IMR-90 (cell line): Measurements from ENCODE around the gene EYS. TPM values are rescaled to one million over a fixed set of nuclear protein-coding genes. Genes with fewer than 3 reads are reported as not detected.

ENCODE experiments used
- ATAC-seq: fragments of 200-7000 bp; cut with Tn5 transposase; 2 replicates; pipeline ENCODE4 v1.9.1; 2020; ENCODE audit warnings: low read depth, mild to moderate bottlenecking, moderate library complexity
- BruUV-seq: library from RNA; stranded (reverse); fragments of 400-500 nt; replicated peaks from 2 replicates; lab custom pipeline; 2021; lab: Mats Ljungman, UMichigan
- CTCF ChIA-PET: fragments of 300-600 bp; formaldehyde crosslinking; extraction: SDS; loops from one replicate; lab custom pipeline; 2021; ENCODE audit warnings: antibody characterized with exemption; lab: Yijun Ruan, JAX
- POLR2A ChIA-PET: fragments of 300-600 bp; sonication (Branson Sonifier 250); formaldehyde crosslinking; loops from one replicate; lab custom pipeline; 2022; ENCODE audit warnings: antibody characterized with exemption; ENCODE audit not compliant: unreplicated experiment; lab: Charles Lee
- DNase-seq: peaks from one replicate; pipeline ENCODE4 v3.0.0; 2013
- H2AFZ ChIP-seq: replicated peaks from 2 replicates; pipeline ENCODE3; 2013; ENCODE audit warnings: low read length, mild to moderate bottlenecking; ENCODE audit not compliant: poor library complexity
- H2AK5ac ChIP-seq: 2 replicates; pipeline ENCODE4 v1.6.1; 2013; ENCODE audit warnings: low read depth, low read length, inconsistent platforms
- H2AK9ac ChIP-seq: replicated peaks from 2 replicates; pipeline ENCODE3; 2013; ENCODE audit warnings: mild to moderate bottlenecking, low read depth, low read length, moderate library complexity; ENCODE audit not compliant: poor library complexity
- H2BK120ac ChIP-seq: 2 replicates; pipeline ENCODE4 v1.6.1; 2013; ENCODE audit warnings: low read depth, low read length, inconsistent platforms
- H2BK15ac ChIP-seq: 3 replicates; pipeline ENCODE4 v1.6.1; 2013; ENCODE audit warnings: low read depth, low read length, inconsistent platforms
- H2BK20ac ChIP-seq: 2 replicates; pipeline ENCODE4 v1.6.1; 2013; ENCODE audit warnings: low read depth, mild to moderate bottlenecking, inconsistent platforms, low read length, moderate library complexity
- H2BK5ac ChIP-seq: 2 replicates; pipeline ENCODE4 v1.6.1; 2013; ENCODE audit warnings: mild to moderate bottlenecking, low read depth, low read length, inconsistent platforms; ENCODE audit not compliant: poor library complexity, severe bottlenecking
- H3K14ac ChIP-seq: replicated peaks from 2 replicates; pipeline ENCODE4 v1.6.1; 2013; ENCODE audit warnings: low read depth, low read length, inconsistent platforms
- H3K18ac ChIP-seq: 2 replicates; pipeline ENCODE4 v1.6.1; 2013; ENCODE audit warnings: low read depth, low read length, control low read depth
- H3K23ac ChIP-seq: 2 replicates; pipeline ENCODE4 v1.6.1; 2013; ENCODE audit warnings: low read depth, low read length, inconsistent platforms
- H3K27ac ChIP-seq: 2 replicates; pipeline ENCODE4 v1.5.1; 2013; ENCODE audit warnings: mild to moderate bottlenecking, control low read depth, low read length; ENCODE audit not compliant: insufficient read depth
- H3K27me3 ChIP-seq: 2 replicates; pipeline ENCODE4 v1.6.1; 2013; ENCODE audit warnings: low read length; ENCODE audit not compliant: control insufficient read depth, insufficient read depth
- H3K36me3 ChIP-seq: 2 replicates; pipeline ENCODE4 v1.6.1; 2013; ENCODE audit warnings: low read length, mixed read lengths; ENCODE audit not compliant: control insufficient read depth, insufficient read depth
- H3K4ac ChIP-seq: 2 replicates; pipeline ENCODE4 v1.6.1; 2013; ENCODE audit warnings: low read depth, low read length, inconsistent platforms
- H3K4me1 ChIP-seq: 2 replicates; pipeline ENCODE4 v1.6.1; 2013; ENCODE audit warnings: low read length, mixed read lengths; ENCODE audit not compliant: control insufficient read depth, insufficient read depth
- H3K4me2 ChIP-seq: 2 replicates; pipeline ENCODE4 v1.6.1; 2013; ENCODE audit warnings: low read depth, mild to moderate bottlenecking, control low read depth, low read length, moderate library complexity
- H3K4me3 ChIP-seq: 2 replicates; pipeline ENCODE4 v1.5.1; 2013; ENCODE audit warnings: low read depth, mild to moderate bottlenecking, control low read depth, low read length, moderate library complexity; ENCODE audit not compliant: insufficient read depth
- H3K56ac ChIP-seq: 2 replicates; pipeline ENCODE4 v1.6.1; 2013; ENCODE audit warnings: low read length, inconsistent platforms; ENCODE audit not compliant: insufficient read depth; ENCODE audit errors: extremely low read depth
- H3K79me1 ChIP-seq, 2 experiments: 2 replicates each; pipeline ENCODE4 v1.6.1; 2013; ENCODE audit warnings: low read length in 2 of 2, inconsistent platforms in 1 of 2, low read depth in 1 of 2
- H3K9ac ChIP-seq: 2 replicates; pipeline ENCODE4 v1.6.1; 2013; ENCODE audit warnings: low read depth, low read length, control low read depth
- H3K9me1 ChIP-seq: 2 replicates; pipeline ENCODE4 v1.6.1; 2013; ENCODE audit warnings: low read length, inconsistent platforms; ENCODE audit not compliant: insufficient read depth
- H3K9me3 ChIP-seq: 2 replicates; pipeline ENCODE4 v1.6.1; 2013; ENCODE audit warnings: low read length; ENCODE audit not compliant: control insufficient read depth, insufficient read depth
- H4K20me1 ChIP-seq: 2 replicates; pipeline ENCODE4 v1.6.1; 2013; ENCODE audit warnings: low read length, inconsistent platforms; ENCODE audit not compliant: insufficient read depth
- H4K5ac ChIP-seq: 2 replicates; pipeline ENCODE4 v1.6.1; 2013; ENCODE audit warnings: mild to moderate bottlenecking, low read depth, low read length, control low read depth
- H4K8ac ChIP-seq, 2 experiments: 2 replicates each; pipeline ENCODE4 v1.6.1; 2013; ENCODE audit warnings: low read depth in 2 of 2, low read length in 2 of 2, control low read depth in 1 of 2, inconsistent platforms in 1 of 2
- H4K91ac ChIP-seq: 2 replicates; pipeline ENCODE4 v1.6.1; 2013; ENCODE audit warnings: low read depth, low read length, inconsistent platforms; ENCODE audit not compliant: insufficient read depth
- BHLHE40 ChIP-seq: fragments of 150-350 bp; IDR thresholded peaks from 2 replicates; pipeline ENCODE4 v1.6.1; 2016; ENCODE audit warnings: mild to moderate bottlenecking, low read depth, low read length
- FOS ChIP-seq: fragments of 150-350 bp; IDR thresholded peaks from 2 replicates; pipeline ENCODE4 v1.6.1; 2016; ENCODE audit warnings: low read depth, low read length
- MAFK ChIP-seq: IDR thresholded peaks from 2 replicates; pipeline ENCODE4 v1.6.1; 2012; ENCODE audit warnings: low read depth, low read length, improper control_type of control experiment
- MAZ ChIP-seq: IDR thresholded peaks from 2 replicates; pipeline ENCODE4 v1.6.1; 2012; ENCODE audit warnings: low read depth, mild to moderate bottlenecking, low read length, improper control_type of control experiment, moderate library complexity, borderline replicate concordance
- MXI1 ChIP-seq: IDR thresholded peaks from 2 replicates; pipeline ENCODE4 v1.6.1; 2012; ENCODE audit warnings: low read depth, mild to moderate bottlenecking, low read length, moderate library complexity, borderline replicate concordance
- NFE2L2 ChIP-seq: fragments of 150-350 bp; IDR thresholded peaks from 2 replicates; pipeline ENCODE4 v1.6.1; 2016; ENCODE audit warnings: low read depth, mild to moderate bottlenecking, low read length
- POLR2A ChIP-seq: IDR thresholded peaks from 2 replicates; pipeline ENCODE4 v1.6.1; 2012; ENCODE audit warnings: mild to moderate bottlenecking, low read depth, low read length
- RAD21 ChIP-seq: IDR thresholded peaks from 2 replicates; pipeline ENCODE4 v1.6.1; 2012; ENCODE audit warnings: low read length, improper control_type of control experiment
- RCOR1 ChIP-seq: IDR thresholded peaks from 2 replicates; pipeline ENCODE4 v1.6.1; 2012; ENCODE audit warnings: mild to moderate bottlenecking, low read length, improper control_type of control experiment; ENCODE audit not compliant: insufficient replicate concordance
- WGBS, 2 experiments: methylation state at CpG; one replicate each; pipeline versions ENCODE4 v1.1.5 to v1.1.7; 2013; ENCODE audit warnings: missing lambda C conversion rate in 2 of 2; ENCODE audit not compliant: insufficient read length in 1 of 2; ENCODE audit errors: extremely low coverage in 2 of 2; 5-methylcytosine and 5-hydroxymethylcytosine counted together
- dilution Hi-C: fragments of 300-500 bp; cut with HindIII; formaldehyde crosslinking; loops from one replicate; pipeline ENCODE4 v1.14.3; 2018; ENCODE audit warnings: low sequenced_read_pairs; ENCODE audit not compliant: unreplicated experiment
- in situ Hi-C: fragments of 300-500 bp; cut with MboI; formaldehyde crosslinking; loops from 3 replicates; pipeline ENCODE4 v1.14.3; 2019; ENCODE audit warnings: low sequenced_read_pairs, inconsistent platforms, mixed read lengths
- intact Hi-C: fragments of 100-400 bp; cut with micrococcal nuclease; formaldehyde crosslinking; loops from 2 replicates; pipeline ENCODE4 v1.10.0; 2022
- polyA plus RNA-seq, 3 experiments: library from polyadenylated mRNA; depleted of rRNA; stranded (reverse); fragments of >200 nt; gene quantifications; 2 replicates each; pipeline ENCODE4 v1.2.3, GENCODE V29; 2012; ENCODE audit warnings: low replicate concordance in 1 of 3
- total RNA-seq: library from RNA; depleted of rRNA; stranded (reverse); fragments of >200 nt; gene quantifications from 2 replicates; pipeline ENCODE4 v1.2.3, GENCODE V29; 2012
- TF ChIP-seq, protein P1 (sequence below): fragments of 150-350 bp; IDR thresholded peaks from 2 replicates; pipeline ENCODE4 v1.6.1; 2016; ENCODE audit warnings: low read depth, mild to moderate bottlenecking, low read length, moderate library complexity, borderline replicate concordance
- TF ChIP-seq, protein P2 (sequence below): conservative IDR thresholded peaks from 2 replicates; pipeline ENCODE4 v1.5.1; 2012; ENCODE audit warnings: mild to moderate bottlenecking, low read depth, low read length, improper control_type of control experiment

Gene EYS
- total and polyA plus RNA-seq, 2 of the 4 experiments (the other 2 are of a cell fraction): under 0.01 TPM; not detected in 1

DNA sequence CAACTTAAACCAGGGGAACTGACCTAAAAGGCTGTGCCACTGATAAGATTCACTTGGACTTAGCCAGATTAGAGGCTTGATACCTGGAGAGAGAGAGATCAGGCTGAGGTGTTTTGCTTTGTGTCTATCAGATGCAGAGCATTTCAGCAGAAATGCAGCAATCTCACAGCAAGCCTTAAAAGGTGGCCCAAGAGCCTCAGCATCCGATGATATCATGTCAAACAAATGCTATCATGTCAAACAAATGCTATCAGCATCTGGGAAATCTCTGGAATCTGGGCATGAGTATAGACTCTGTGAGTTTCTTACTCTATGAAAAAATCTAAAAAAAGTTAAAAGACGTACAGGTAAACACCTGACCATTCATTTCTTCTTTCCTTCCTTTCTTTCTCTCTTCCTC is 718.9 kb downstream of the EYS start:
- Histone ChIP-seq H3K4me2 (no peak overlapping the region), H3K4me3 (no peak overlapping the region), H2BK20ac (no peak overlapping the region), H3K23ac (no peak overlapping the region), H4K20me1 (no peaks in the 10 kb centered on the region), H3K79me1 (no peaks in the 10 kb centered on the region), H3K27me3 (no peaks in the 10 kb centered on the region), H3K18ac (no peak overlapping the region), H2BK15ac (no peak overlapping the region), H3K9me3 (no peaks in the 10 kb centered on the region), H2AFZ (no peak overlapping the region), H3K4me1 (no peaks in the 10 kb centered on the region), H2AK9ac (no peak overlapping the region), H2AK5ac (no peak overlapping the region), H4K91ac (no peak overlapping the region), H2BK5ac (no peak overlapping the region), H3K27ac (no peak overlapping the region), H3K14ac (no peak overlapping the region), H3K56ac (no peak overlapping the region), H3K9me1 (no peaks in the 10 kb centered on the region), H3K4ac (no peak overlapping the region), H3K36me3 (no peaks in the 10 kb centered on the region), H4K8ac (no peak overlapping the region), H2BK120ac (no peak overlapping the region), H3K9ac (no peak overlapping the region), H4K5ac (no peak overlapping the region)
- ATAC-seq (peak; percentile 17; the same call in 1 of the 2 replicates), DNase-seq (peak; percentile 12)
- intact Hi-C loops: no loop called here
- dilution Hi-C loops: no loop called here
- BruUV-seq: no TSS peak
- no CpG with 5 or more reads among the region's 2 CpGs for WGBS, 2 experiments
- TF ChIP-seq MAFK (no peak), POLR2A (no peak), RCOR1 (no peak), BHLHE40 (no peak), MXI1 (no peak), RAD21 (no peak), MAZ (no peak), FOS (no peak), NFE2L2 (no peak)
- TF ChIP-seq, protein P1, sequence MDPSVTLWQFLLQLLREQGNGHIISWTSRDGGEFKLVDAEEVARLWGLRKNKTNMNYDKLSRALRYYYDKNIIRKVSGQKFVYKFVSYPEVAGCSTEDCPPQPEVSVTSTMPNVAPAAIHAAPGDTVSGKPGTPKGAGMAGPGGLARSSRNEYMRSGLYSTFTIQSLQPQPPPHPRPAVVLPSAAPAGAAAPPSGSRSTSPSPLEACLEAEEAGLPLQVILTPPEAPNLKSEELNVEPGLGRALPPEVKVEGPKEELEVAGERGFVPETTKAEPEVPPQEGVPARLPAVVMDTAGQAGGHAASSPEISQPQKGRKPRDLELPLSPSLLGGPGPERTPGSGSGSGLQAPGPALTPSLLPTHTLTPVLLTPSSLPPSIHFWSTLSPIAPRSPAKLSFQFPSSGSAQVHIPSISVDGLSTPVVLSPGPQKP: no peak
- TF ChIP-seq, protein P2, sequence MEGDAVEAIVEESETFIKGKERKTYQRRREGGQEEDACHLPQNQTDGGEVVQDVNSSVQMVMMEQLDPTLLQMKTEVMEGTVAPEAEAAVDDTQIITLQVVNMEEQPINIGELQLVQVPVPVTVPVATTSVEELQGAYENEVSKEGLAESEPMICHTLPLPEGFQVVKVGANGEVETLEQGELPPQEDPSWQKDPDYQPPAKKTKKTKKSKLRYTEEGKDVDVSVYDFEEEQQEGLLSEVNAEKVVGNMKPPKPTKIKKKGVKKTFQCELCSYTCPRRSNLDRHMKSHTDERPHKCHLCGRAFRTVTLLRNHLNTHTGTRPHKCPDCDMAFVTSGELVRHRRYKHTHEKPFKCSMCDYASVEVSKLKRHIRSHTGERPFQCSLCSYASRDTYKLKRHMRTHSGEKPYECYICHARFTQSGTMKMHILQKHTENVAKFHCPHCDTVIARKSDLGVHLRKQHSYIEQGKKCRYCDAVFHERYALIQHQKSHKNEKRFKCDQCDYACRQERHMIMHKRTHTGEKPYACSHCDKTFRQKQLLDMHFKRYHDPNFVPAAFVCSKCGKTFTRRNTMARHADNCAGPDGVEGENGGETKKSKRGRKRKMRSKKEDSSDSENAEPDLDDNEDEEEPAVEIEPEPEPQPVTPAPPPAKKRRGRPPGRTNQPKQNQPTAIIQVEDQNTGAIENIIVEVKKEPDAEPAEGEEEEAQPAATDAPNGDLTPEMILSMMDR: no peak
- in situ Hi-C loops: no loop called here
- POLR2A ChIA-PET: no interaction called here
- CTCF ChIA-PET: no interaction called here
